ENCODE measurements around the gene CALN1.

CALN1 gene

DNA sequence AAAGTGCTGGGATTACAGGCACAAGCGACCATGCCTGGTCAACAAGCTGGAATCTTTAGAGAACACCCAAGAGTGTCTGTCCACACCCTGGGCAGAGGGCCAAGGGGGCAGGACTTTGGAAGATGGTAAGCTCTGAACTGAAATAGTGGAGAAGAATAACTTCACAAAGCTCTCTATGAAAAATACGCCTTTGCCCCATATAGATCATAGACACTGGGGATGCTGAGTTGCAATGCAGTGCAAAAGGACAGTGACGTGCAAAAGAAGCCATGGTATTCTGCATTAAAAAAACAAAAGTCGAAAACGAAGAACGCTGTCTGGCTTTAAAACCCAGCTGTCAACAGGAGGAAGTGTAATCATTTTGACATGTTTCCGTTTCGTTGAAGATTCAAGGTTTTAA is 353.6 kb downstream of the CALN1 start:
- Histone ChIP-seq H3K36me3 (replicated peaks; ENCODE audit: insufficient read depth, low read length) (no peaks in the 10 kb centered on the region), H2AFZ (ENCODE audit: low read length) (no peak overlapping the region), H3K27ac (ENCODE audit: low read length) (no peak overlapping the region), H3F3A (ENCODE audit: insufficient read depth, low read length) (no peaks in the 10 kb centered on the region), H3K4me1 (ENCODE audit: low read length) (no peaks in the 10 kb centered on the region), H3K4me2 (ENCODE audit: low read depth, low read length) (no peak overlapping the region), H3K27me3 (replicated peaks; ENCODE audit: insufficient read depth, low read length) (no peaks in the 10 kb centered on the region), H3K79me2 (ENCODE audit: low read length) (no peaks in the 10 kb centered on the region), H3K9me2 (replicated peaks; ENCODE audit: insufficient read depth, low read length) (no peaks in the 10 kb centered on the region), H3K9ac (ENCODE audit: low read length) (no peak overlapping the region), H3K4me3 (ENCODE audit: low read length) (no peak overlapping the region), H3K9me3 (replicated peaks; ENCODE audit: insufficient read depth, low read length) (no peaks in the 10 kb centered on the region), H4K20me1 (ENCODE audit: insufficient read depth, low read length) (no peaks in the 10 kb centered on the region)
- DNase-seq: no peak
- TF ChIP-seq EZH2phosphoT487 (IDR thresholded peaks at IDR 0.05; ENCODE audit: low read length) (no peak), EZH2 (optimal IDR thresholded peaks at IDR 0.05; ENCODE audit: low read depth, low read length) (no peak)
- TF ChIP-seq, protein P1, sequence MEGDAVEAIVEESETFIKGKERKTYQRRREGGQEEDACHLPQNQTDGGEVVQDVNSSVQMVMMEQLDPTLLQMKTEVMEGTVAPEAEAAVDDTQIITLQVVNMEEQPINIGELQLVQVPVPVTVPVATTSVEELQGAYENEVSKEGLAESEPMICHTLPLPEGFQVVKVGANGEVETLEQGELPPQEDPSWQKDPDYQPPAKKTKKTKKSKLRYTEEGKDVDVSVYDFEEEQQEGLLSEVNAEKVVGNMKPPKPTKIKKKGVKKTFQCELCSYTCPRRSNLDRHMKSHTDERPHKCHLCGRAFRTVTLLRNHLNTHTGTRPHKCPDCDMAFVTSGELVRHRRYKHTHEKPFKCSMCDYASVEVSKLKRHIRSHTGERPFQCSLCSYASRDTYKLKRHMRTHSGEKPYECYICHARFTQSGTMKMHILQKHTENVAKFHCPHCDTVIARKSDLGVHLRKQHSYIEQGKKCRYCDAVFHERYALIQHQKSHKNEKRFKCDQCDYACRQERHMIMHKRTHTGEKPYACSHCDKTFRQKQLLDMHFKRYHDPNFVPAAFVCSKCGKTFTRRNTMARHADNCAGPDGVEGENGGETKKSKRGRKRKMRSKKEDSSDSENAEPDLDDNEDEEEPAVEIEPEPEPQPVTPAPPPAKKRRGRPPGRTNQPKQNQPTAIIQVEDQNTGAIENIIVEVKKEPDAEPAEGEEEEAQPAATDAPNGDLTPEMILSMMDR (IDR thresholded peaks at IDR 0.05; ENCODE audit: low read length): no peak

- H4K20me1 ChIP-seq (ENCODE audit: insufficient read depth, low read length): no peaks in the 10 kb centered on the region
- H3K27ac ChIP-seq (ENCODE audit: low read length): no peak overlapping the region
- H3K9ac ChIP-seq (ENCODE audit: low read length): no peak overlapping the region
- H3K9me2 ChIP-seq (replicated peaks; ENCODE audit: insufficient read depth, low read length): no peaks in the 10 kb centered on the region
- no peak overlapping the region for H2AFZ ChIP-seq (ENCODE audit: low read length)
- DNase-seq: no peak
- no peaks in the 10 kb centered on the region for H3K9me3 ChIP-seq (replicated peaks; ENCODE audit: insufficient read depth, low read length)
- H3K4me3 ChIP-seq (ENCODE audit: low read length): no peak overlapping the region
- no peaks in the 10 kb centered on the region for H3K4me1 ChIP-seq (ENCODE audit: low read length)
- no peaks in the 10 kb centered on the region for H3K79me2 ChIP-seq (ENCODE audit: low read length)
- H3K4me2 ChIP-seq (ENCODE audit: low read depth, low read length): no peak overlapping the region
- H3K36me3 ChIP-seq (replicated peaks; ENCODE audit: insufficient read depth, low read length): no peaks in the 10 kb centered on the region
- TF ChIP-seq, protein P1 (IDR thresholded peaks at IDR 0.05; ENCODE audit: low read length): no peak
- no peak for TF ChIP-seq EZH2phosphoT487 (IDR thresholded peaks at IDR 0.05; ENCODE audit: low read length)
- no peak for TF ChIP-seq EZH2 (optimal IDR thresholded peaks at IDR 0.05; ENCODE audit: low read depth, low read length)
- H3F3A ChIP-seq (ENCODE audit: insufficient read depth, low read length): no peaks in the 10 kb centered on the region
- H3K27me3 ChIP-seq (replicated peaks; ENCODE audit: insufficient read depth, low read length): no peaks in the 10 kb centered on the region
Measured at GRCh38 chr7:72057796-72058195, 354.3 kb downstream of the CALN1 start.

GRCh38 chr7:72057231-72057630 is 354.9 kb downstream of the CALN1 start:
- no peak overlapping the region for H3K4me2 ChIP-seq (ENCODE audit: low read depth, low read length)
- H3K27me3 ChIP-seq (replicated peaks; ENCODE audit: insufficient read depth, low read length): no peaks in the 10 kb centered on the region
- DNase-seq: no peak
- no peak overlapping the region for H2AFZ ChIP-seq (ENCODE audit: low read length)
- no peaks in the 10 kb centered on the region for H4K20me1 ChIP-seq (ENCODE audit: insufficient read depth, low read length)
- H3K9me2 ChIP-seq (replicated peaks; ENCODE audit: insufficient read depth, low read length): no peaks in the 10 kb centered on the region
- TF ChIP-seq EZH2 (optimal IDR thresholded peaks at IDR 0.05; ENCODE audit: low read depth, low read length): no peak
- TF ChIP-seq, protein P1 (IDR thresholded peaks at IDR 0.05; ENCODE audit: low read length): no peak
- TF ChIP-seq EZH2phosphoT487 (IDR thresholded peaks at IDR 0.05; ENCODE audit: low read length): no peak
- H3K36me3 ChIP-seq (replicated peaks; ENCODE audit: insufficient read depth, low read length): no peaks in the 10 kb centered on the region
- no peak overlapping the region for H3K4me3 ChIP-seq (ENCODE audit: low read length)
- no peaks in the 10 kb centered on the region for H3K79me2 ChIP-seq (ENCODE audit: low read length)
- no peaks in the 10 kb centered on the region for H3F3A ChIP-seq (ENCODE audit: insufficient read depth, low read length)
- H3K9me3 ChIP-seq (replicated peaks; ENCODE audit: insufficient read depth, low read length): no peaks in the 10 kb centered on the region
- no peaks in the 10 kb centered on the region for H3K4me1 ChIP-seq (ENCODE audit: low read length)
- no peak overlapping the region for H3K27ac ChIP-seq (ENCODE audit: low read length)
- H3K9ac ChIP-seq (ENCODE audit: low read length): no peak overlapping the region
